ENCODE data around the gene RPRD1B.

The RPRD1B gene

GRCh38 chr20:38040276-38040675, 6.7 kb downstream of the RPRD1B start:
- DNase-seq (ENCODE audit: low spot score), result no peak

DNA sequence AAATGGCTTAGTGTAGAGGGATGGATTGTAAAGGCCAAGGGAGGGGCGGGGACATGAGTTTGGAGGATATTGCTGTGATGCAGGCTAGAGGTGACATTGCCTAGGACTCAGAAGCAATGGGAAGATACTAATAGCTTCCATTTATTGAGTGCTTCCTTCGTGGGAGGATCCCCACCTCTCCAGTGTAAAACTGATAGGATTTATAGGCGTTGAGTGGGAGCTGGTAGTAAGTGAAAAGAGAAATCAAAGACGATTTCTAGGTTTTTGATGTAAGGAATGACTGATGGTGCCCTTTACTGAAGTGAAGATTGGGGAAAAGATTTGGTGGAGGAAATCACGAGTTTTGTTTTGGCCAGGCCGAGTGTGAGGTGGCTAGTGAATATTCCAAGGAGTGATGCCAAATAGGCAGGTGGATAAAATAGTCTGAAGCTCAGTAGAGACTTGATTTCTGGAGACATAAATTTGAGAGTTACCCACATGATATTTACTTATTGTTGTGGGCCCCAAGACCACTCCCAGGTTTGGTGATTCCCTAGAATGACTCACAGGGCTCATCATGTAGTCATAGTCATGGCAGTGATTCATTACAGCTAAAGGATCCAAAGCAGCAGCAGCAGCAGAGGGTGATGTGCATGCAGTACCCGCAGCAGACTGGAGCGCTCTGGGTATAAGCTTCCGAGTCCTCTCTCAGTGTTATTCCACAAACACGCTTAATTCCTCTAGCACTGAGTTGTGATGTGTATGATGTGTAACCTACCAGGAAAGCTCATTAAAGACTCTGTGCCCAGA, 10.2 kb downstream of the RPRD1B start:
- DNase-seq (ENCODE audit: low spot score), result peak; percentile 70

GRCh38 chr20:38044685-38045084, 11.1 kb downstream of the RPRD1B start:
- DNase-seq (ENCODE audit: low spot score), result no peak

GRCh38 chr20:38046572-38046971, 13.0 kb downstream of the RPRD1B start:
- no peak for DNase-seq (ENCODE audit: low spot score)

GRCh38 chr20:38049800-38050199, 16.3 kb downstream of the RPRD1B start:
- DNase-seq (ENCODE audit: low spot score), result peak; percentile 61

DNA sequence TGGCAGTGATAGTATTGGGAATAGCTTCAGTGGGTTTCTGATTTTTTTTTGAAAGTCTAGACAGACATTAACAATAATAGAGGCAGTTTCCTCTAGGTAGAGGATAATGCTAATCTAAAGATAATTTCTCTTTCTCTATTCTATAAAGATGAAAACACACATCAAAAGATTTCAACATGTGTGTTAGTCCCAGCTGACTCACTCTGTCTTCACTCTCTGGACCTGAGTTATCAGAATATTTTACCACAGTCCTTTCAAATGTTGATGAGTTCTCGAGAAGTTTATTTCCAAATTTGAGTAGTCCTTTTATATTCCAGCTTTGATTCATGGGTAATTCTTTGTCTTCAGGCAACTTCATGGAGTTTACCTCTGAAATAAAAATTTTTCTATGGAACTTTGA, 17.1 kb downstream of the RPRD1B start:
- peak; percentile 33 for DNase-seq (ENCODE audit: low spot score)

GRCh38 chr20:38052870-38053269, 19.3 kb downstream of the RPRD1B start:
- DNase-seq (ENCODE audit: low spot score), result no peak

- no peak for DNase-seq (ENCODE audit: low spot score)
Observed at GRCh38 chr20:38054647-38055046, 21.1 kb downstream of the RPRD1B start.

DNA sequence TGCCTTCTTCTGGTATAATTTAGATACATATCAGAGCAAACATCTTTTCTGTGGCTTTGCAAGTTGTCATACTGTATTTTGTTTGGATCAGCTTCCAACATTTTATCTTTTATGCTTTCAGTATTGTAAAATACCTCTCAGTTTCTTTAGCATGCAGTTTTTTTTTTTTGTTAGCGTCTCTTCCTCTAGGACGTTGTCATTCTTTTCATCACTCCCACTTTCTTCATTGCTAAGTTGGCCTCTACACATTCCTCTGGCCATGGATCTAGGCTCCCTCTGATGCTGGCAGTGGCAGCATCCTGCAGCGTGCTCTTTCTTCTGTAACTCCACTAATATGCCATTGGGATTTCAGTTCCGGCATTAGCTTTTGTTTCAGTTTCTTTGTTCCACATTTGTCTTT, 21.7 kb downstream of the RPRD1B start:
- no peak for DNase-seq (ENCODE audit: low spot score)

GRCh38 chr20:38055848-38056247, 22.3 kb downstream of the RPRD1B start:
- no peak for DNase-seq (ENCODE audit: low spot score)

- peak; percentile 78 for DNase-seq (ENCODE audit: low spot score)
Observed at GRCh38 chr20:38057351-38057972, 23.9 kb downstream of the RPRD1B start.

DNA sequence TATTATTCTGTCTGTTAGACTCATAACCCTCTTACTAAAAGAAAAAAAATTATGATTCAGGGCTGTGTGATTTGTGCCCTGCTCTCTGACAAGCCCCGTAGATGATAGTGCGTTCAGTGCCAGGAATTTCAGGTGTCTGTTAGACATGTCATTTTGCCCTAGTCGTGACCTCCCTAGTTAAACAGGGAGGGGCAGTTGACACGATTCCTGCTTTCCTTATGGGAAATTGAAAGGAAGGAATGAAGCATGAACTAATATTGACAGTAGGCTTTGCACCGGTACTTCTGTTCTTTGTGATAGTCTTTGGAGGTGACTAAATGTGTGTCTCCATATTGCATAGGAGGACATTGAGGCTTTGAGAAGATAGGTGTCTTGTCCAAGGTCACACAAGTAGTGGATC, 26.3 kb downstream of the RPRD1B start:
- DNase-seq (ENCODE audit: low spot score), result no peak

- no peak for DNase-seq (ENCODE audit: low spot score)
Observed at GRCh38 chr20:38060536-38060935, 27.0 kb downstream of the RPRD1B start.

DNA sequence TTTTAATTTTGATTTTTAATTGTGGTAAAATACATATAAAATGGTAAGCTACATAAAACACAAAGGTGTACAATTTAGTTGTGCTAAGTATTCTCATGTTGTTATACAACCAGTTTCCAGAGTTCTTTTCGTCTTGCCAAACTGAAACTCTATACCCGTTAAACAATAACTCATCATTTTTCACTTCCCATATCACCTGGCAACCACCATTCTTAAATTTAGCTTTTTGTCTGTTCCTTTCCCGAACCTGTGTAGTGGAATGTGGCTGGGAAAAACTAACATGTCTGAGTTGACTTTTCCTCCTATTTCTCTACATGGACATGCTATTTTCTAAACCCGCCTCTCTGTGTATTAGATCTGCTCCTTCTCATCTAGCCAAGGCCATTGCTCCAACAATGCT, 27.6 kb downstream of the RPRD1B start:
- DNase-seq (ENCODE audit: low spot score), result no peak

- no peak for DNase-seq (ENCODE audit: low spot score)
Observed at GRCh38 chr20:38062890-38063289, 29.3 kb downstream of the RPRD1B start.

- DNase-seq (ENCODE audit: low spot score), result no peak
Observed at GRCh38 chr20:38063911-38064530, 30.5 kb downstream of the RPRD1B start.

DNA sequence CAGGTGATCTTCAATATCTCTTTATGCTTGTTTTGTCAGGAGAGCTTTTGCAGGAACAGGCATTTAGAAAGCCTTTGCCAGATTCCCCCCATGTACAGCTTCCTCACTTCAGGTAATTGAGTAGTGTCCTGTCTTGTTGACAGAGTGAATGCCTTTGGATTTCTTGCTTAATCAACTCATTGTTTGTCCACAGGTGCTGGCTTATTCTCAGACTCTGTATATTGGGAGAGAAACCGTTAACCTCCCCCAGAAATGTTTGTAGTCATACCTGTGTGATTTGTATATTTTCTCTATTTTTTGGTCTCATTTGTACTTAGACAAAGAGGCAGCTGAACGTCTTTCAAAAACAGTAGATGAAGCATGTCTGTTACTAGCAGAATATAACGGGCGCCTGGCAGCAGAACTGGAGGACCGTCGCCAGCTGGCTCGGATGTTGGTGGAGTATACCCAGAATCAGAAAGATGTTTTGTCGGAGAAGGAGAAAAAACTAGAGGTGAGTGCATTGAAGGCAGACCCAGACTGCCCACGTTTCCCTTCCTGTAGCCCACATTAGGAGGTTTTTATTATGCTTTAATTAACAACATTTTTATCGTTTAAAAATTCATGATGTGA, 32.3 kb downstream of the RPRD1B start:
- no peak for DNase-seq (ENCODE audit: low spot score)

GRCh38 chr20:38066969-38067716, 33.6 kb downstream of the RPRD1B start:
- no peak for DNase-seq (ENCODE audit: low spot score)

DNA sequence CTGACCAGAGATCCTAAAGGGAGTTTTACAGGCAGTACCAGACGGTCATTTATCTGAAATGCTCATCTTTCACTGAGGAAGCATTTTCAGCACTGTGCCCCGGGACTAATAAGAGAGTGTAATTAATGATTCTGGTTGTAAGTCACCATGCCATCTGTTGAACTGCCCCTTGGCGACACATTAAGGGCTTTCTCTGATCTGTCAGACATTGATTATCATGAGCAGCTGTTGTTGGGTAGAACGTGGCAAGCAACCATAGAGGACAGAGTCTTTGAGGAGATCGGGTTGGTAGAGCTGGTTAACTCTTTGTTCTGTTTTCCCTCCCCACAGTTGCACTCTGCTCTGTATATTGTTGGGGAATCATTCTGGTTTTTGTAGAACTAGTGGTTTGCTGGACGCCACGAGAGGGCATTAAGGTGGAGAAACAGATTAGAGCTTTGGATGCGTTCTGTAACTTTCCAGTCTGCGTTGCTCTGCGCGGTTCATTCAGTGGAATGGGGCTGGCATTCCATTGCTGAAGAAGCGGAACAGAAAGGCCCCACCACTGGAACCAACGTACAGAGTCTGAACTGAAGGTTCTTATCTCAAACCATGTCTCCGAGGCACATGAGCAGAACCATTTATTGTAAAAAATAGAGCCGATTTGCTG, 34.3 kb downstream of the RPRD1B start:
- no peak for DNase-seq (ENCODE audit: low spot score)

GRCh38 chr20:38072898-38073297, 39.4 kb downstream of the RPRD1B start:
- DNase-seq (ENCODE audit: low spot score), result no peak

GRCh38 chr20:38073307-38074071, 39.9 kb downstream of the RPRD1B start:
- peak; percentile 89 for DNase-seq (ENCODE audit: low spot score)

Data from GM03348 (cell line).